Activated naive CD8-positive, alpha-beta T cell treated with anti-CD3 and anti-CD28 coated beads for 36 hours (primary cell): ENCODE data around the gene OSBPL10. TPM values are rescaled to one million over a fixed set of nuclear protein-coding genes. Genes with fewer than 3 reads are reported as not detected.

Source experiments
- DNase-seq: peaks from one replicate; pipeline ENCODE4 v3.0.0; 2021
- H3K27ac Mint-ChIP-seq: one replicate; pipeline ENCODE4 v1.8.0; 2022; ENCODE audit warnings: mild to moderate bottlenecking, moderate library complexity, mixed read lengths
- H3K27me3 Mint-ChIP-seq: one replicate; pipeline ENCODE4 v1.8.0; 2022; ENCODE audit warnings: mild to moderate bottlenecking, mixed read lengths
- H3K36me3 Mint-ChIP-seq: one replicate; pipeline ENCODE4 v1.8.0; 2021; ENCODE audit warnings: mild to moderate bottlenecking, mixed read lengths
- H3K4me1 Mint-ChIP-seq: one replicate; pipeline ENCODE4 v1.8.0; 2021; ENCODE audit warnings: mixed read lengths
- H3K4me3 Mint-ChIP-seq: one replicate; pipeline ENCODE4 v1.8.0; 2022; ENCODE audit warnings: mild to moderate bottlenecking, moderate library complexity, mixed read lengths
- H3K9me3 Mint-ChIP-seq: one replicate; pipeline ENCODE4 v1.8.0; 2022; ENCODE audit warnings: mixed read lengths
- total RNA-seq, 2 experiments: library from RNA; stranded (reverse); gene quantifications; one replicate each; pipeline ENCODE4 v1.2.3, GENCODE V29; 2021

OSBPL10 gene
- total RNA-seq, 2 experiments from 2014 or later: 5.4 to 5.5 TPM

DNA sequence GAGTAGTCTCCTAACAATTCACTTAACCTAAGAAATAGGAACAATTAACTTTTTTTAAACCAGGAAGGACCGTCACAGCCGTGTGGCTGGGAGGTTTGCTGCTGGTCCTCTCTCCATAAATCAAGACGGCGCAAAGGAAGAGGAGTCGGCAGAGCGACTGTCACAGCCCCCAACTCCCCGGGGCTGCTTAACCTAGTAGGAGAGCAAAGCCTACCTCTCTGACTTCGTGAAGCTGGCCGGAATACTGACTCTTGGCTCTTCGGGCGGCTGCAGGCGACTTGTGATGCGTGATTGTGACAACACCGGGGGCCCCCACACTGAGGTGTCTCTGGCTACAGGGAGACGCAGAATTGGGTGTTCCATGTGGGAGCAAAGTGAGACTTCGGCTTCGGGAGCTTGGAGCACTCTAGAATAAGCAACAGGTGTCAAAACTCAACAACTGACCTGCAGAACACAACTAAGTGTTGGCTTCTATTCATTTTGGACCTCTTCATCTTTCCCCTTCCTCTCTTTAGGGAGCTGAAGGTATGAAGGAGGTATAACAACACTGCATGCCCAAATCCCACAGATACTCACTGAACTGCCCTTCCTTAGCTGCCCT is 151.1 kb downstream of the OSBPL10 start:
- no peaks in the 10 kb centered on the region for H3K9me3 Mint-ChIP-seq
- H3K36me3 Mint-ChIP-seq: no peaks in the 10 kb centered on the region
- no peak for DNase-seq
- H3K4me3 Mint-ChIP-seq: no peak overlapping the region
- no peak overlapping the region for H3K27ac Mint-ChIP-seq
- peaks cover 10% of the 10 kb centered on the region for H3K4me1 Mint-ChIP-seq
- peaks cover 3% of the 10 kb centered on the region for H3K27me3 Mint-ChIP-seq

DNA sequence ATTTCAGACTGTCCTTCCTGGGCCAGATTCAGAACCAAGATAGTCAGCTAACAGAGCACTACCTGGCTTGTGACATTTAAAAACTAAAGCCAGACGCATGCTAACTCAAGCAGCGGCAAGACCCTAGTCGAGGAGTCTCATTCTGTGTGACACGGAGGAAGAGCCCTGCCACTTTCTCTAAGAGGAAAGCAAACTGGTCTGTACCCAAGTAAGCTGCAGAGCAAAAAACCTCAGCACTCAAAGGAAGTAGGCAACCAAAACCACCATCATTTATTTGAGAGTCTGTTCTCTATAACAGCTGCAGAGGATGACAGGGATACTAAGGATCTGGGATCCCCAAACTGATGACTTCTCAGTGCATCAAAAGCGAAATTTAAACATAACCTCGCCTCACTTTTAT is 152.1 kb downstream of the OSBPL10 start:
- Mint-ChIP-seq H3K27ac (no peak overlapping the region), H3K9me3 (no peaks in the 10 kb centered on the region), H3K27me3 (peaks cover 3% of the 10 kb centered on the region), H3K36me3 (no peaks in the 10 kb centered on the region), H3K4me1 (peaks cover 10% of the 10 kb centered on the region), H3K4me3 (no peak overlapping the region)
- DNase-seq: no peak

- peaks cover 10% of the 10 kb centered on the region for H3K4me1 Mint-ChIP-seq
- H3K9me3 Mint-ChIP-seq: no peaks in the 10 kb centered on the region
- peaks cover 3% of the 10 kb centered on the region for H3K27me3 Mint-ChIP-seq
- DNase-seq: no peak
- H3K36me3 Mint-ChIP-seq: no peaks in the 10 kb centered on the region
- H3K4me3 Mint-ChIP-seq: no peak overlapping the region
- no peak overlapping the region for H3K27ac Mint-ChIP-seq
Observed at GRCh38 chr3:31828007-31828406, 153.1 kb downstream of the OSBPL10 start.

- Mint-ChIP-seq H3K36me3 (no peaks in the 10 kb centered on the region), H3K27me3 (peaks cover 3% of the 10 kb centered on the region), H3K4me3 (no peak overlapping the region), H3K9me3 (no peaks in the 10 kb centered on the region), H3K27ac (no peak overlapping the region), H3K4me1 (no peaks in the 10 kb centered on the region)
- no peak for DNase-seq
Observed at GRCh38 chr3:31823184-31823583, 157.9 kb downstream of the OSBPL10 start.

- H3K4me3 Mint-ChIP-seq: no peak overlapping the region
- peaks cover 4% of the 10 kb centered on the region for H3K4me1 Mint-ChIP-seq
- H3K27ac Mint-ChIP-seq: no peak overlapping the region
- H3K36me3 Mint-ChIP-seq: no peaks in the 10 kb centered on the region
- H3K9me3 Mint-ChIP-seq: no peaks in the 10 kb centered on the region
- H3K27me3 Mint-ChIP-seq: no peaks in the 10 kb centered on the region
- DNase-seq: no peak
Observed at GRCh38 chr3:31821118-31821517, 159.9 kb downstream of the OSBPL10 start.

GRCh38 chr3:31819441-31819840 is 161.6 kb downstream of the OSBPL10 start:
- Mint-ChIP-seq H3K27ac (no peak overlapping the region), H3K9me3 (no peaks in the 10 kb centered on the region), H3K36me3 (no peaks in the 10 kb centered on the region)

DNA sequence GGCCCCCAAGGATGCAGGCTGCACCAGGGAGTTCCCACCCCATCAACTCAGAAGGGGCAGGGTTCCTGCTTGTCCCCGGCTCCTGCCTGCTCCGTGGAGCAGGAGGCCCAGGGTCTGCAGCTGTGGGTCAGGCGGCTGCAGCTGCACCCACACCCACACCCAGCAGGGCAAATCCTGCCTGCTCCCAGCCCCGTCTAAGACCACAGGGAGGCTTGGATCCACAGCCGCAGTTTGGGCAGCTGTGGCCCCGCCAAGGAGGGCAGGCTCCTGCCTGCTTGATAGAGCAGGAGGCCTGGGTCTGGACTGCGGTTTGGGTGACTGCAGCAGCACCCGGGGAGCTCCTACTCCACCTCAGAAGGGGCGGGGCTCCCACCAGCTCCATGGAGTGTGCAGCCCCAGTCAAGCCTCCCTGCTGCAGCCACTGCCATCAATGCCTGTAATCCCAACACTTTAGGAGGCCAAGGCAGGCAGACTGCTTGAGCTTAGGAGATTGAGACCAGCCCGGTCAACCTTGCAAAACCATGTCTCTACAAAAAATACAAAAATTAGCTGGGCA is 163.6 kb downstream of the OSBPL10 start:
- no peak overlapping the region for H3K27ac Mint-ChIP-seq
- H3K9me3 Mint-ChIP-seq: no peaks in the 10 kb centered on the region
- no peak overlapping the region for H3K4me3 Mint-ChIP-seq
- H3K4me1 Mint-ChIP-seq: peaks cover 16% of the 10 kb centered on the region
- DNase-seq: no peak
- H3K27me3 Mint-ChIP-seq: no peaks in the 10 kb centered on the region
- no peaks in the 10 kb centered on the region for H3K36me3 Mint-ChIP-seq

More at GRCh38 chr3:31819441-31819840, 161.6 kb downstream of the OSBPL10 start:
- Mint-ChIP-seq H3K4me1 (peaks cover 16% of the 10 kb centered on the region), H3K27me3 (no peaks in the 10 kb centered on the region), H3K4me3 (no peak overlapping the region)
- DNase-seq: no peak

DNA sequence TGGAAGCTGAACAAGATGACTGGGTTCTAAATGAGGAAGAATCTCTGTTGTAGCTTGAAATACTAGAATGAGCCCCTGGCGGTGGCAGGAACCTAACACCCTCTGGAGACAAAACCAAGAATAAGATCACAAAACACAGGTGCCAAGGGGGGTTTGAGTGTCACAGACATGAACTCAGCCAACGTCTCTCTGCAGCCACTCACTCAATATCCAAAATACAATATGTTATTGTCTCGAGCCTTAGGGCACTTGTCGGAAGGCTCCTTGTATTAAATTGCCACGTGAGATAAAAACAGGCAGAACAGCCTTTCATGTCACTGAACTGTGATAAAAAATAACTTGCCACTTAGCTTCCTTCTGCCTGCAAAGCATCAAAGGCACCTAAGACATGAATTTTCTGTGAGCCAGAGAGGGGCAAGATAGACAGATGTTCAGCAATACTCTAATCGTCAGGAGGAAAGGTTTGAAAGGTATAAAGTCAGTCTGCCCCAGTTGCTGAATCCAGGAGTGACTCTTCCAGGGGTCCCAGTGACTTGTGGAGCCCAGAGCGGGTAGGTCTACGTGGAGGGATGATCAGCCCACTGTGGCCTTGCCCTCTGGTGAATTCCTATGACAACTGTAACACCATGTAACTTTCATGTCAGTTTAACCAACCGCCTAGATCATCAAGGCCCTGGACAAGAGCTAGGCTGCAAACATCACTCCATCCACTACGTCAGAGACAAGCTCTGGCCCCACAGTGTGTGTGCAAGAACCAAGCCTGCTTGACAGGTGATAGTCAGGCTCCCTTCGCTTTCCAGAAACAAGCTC is 165.2 kb downstream of the OSBPL10 start:
- no peaks in the 10 kb centered on the region for H3K27me3 Mint-ChIP-seq
- H3K4me1 Mint-ChIP-seq: peaks cover 16% of the 10 kb centered on the region
- peak overlapping the region; percentile 18 for H3K27ac Mint-ChIP-seq
- no peak for DNase-seq
- no peak overlapping the region for H3K4me3 Mint-ChIP-seq
- H3K9me3 Mint-ChIP-seq: no peaks in the 10 kb centered on the region
- no peaks in the 10 kb centered on the region for H3K36me3 Mint-ChIP-seq

- H3K4me1 Mint-ChIP-seq: peaks cover 19% of the 10 kb centered on the region
- no peaks in the 10 kb centered on the region for H3K9me3 Mint-ChIP-seq
- H3K27me3 Mint-ChIP-seq: no peaks in the 10 kb centered on the region
- no peak for DNase-seq
- no peaks in the 10 kb centered on the region for H3K36me3 Mint-ChIP-seq
- H3K27ac Mint-ChIP-seq: peak overlapping the region; percentile 18
- H3K4me3 Mint-ChIP-seq: no peak overlapping the region
Observed at GRCh38 chr3:31815006-31815405, 166.1 kb downstream of the OSBPL10 start.

GRCh38 chr3:31813686-31814085 is 167.4 kb downstream of the OSBPL10 start:
- Mint-ChIP-seq H3K4me3 (no peak overlapping the region), H3K36me3 (no peaks in the 10 kb centered on the region), H3K4me1 (peaks cover 19% of the 10 kb centered on the region)

GRCh38 chr3:31813197-31813596 is 167.9 kb downstream of the OSBPL10 start:
- H3K27ac Mint-ChIP-seq: no peak overlapping the region

More at GRCh38 chr3:31813686-31814085, 167.4 kb downstream of the OSBPL10 start:
- Mint-ChIP-seq H3K27me3 (no peaks in the 10 kb centered on the region), H3K9me3 (no peaks in the 10 kb centered on the region), H3K27ac (no peak overlapping the region)
- no peak for DNase-seq

GRCh38 chr3:31810991-31811433 is 170.1 kb downstream of the OSBPL10 start:
- Mint-ChIP-seq H3K27ac (no peak overlapping the region), H3K4me1 (peaks cover 14% of the 10 kb centered on the region), H3K9me3 (no peaks in the 10 kb centered on the region), H3K36me3 (no peaks in the 10 kb centered on the region), H3K4me3 (no peak overlapping the region), H3K27me3 (no peaks in the 10 kb centered on the region)
- DNase-seq: no peak

More at GRCh38 chr3:31813197-31813596, 167.9 kb downstream of the OSBPL10 start:
- H3K9me3 Mint-ChIP-seq: no peaks in the 10 kb centered on the region
- no peak for DNase-seq
- H3K27me3 Mint-ChIP-seq: no peaks in the 10 kb centered on the region
- no peaks in the 10 kb centered on the region for H3K36me3 Mint-ChIP-seq
- H3K4me1 Mint-ChIP-seq: peaks cover 19% of the 10 kb centered on the region
- no peak overlapping the region for H3K4me3 Mint-ChIP-seq

- H3K9me3 Mint-ChIP-seq: no peaks in the 10 kb centered on the region
- no peak overlapping the region for H3K4me3 Mint-ChIP-seq
- no peaks in the 10 kb centered on the region for H3K36me3 Mint-ChIP-seq
- no peaks in the 10 kb centered on the region for H3K27me3 Mint-ChIP-seq
- H3K27ac Mint-ChIP-seq: no peak overlapping the region
- DNase-seq: no peak
- peaks cover 3% of the 10 kb centered on the region for H3K4me1 Mint-ChIP-seq
Observed at GRCh38 chr3:31808143-31808720, 172.8 kb downstream of the OSBPL10 start.

GRCh38 chr3:31804251-31805051 is 176.6 kb downstream of the OSBPL10 start:
- H3K27ac Mint-ChIP-seq: no peak overlapping the region
- no peaks in the 10 kb centered on the region for H3K36me3 Mint-ChIP-seq
- DNase-seq: no peak
- H3K27me3 Mint-ChIP-seq: no peaks in the 10 kb centered on the region
- no peak overlapping the region for H3K4me3 Mint-ChIP-seq
- H3K9me3 Mint-ChIP-seq: no peaks in the 10 kb centered on the region
- H3K4me1 Mint-ChIP-seq: no peaks in the 10 kb centered on the region
